WTC11 (cell line): ENCODE measurements around the gene HHAT.

Experiments used
- CBFB ChIP-seq: sonication (generic); formaldehyde crosslinking; IDR thresholded peaks from 2 replicates; pipeline ENCODE4 v1.8.1; 2022; ENCODE audit warnings: mild to moderate bottlenecking, low read depth, missing genetic modification reagents
- CTCF ChIP-seq: fragments of 200-600 bp; IDR thresholded peaks from 2 replicates; pipeline ENCODE4 v1.8.0; 2022; ENCODE audit warnings: antibody characterized with exemption
- E2F5 ChIP-seq: sonication (generic); formaldehyde crosslinking; IDR thresholded peaks from 2 replicates; pipeline ENCODE4 v1.8.1; 2022; ENCODE audit warnings: mild to moderate bottlenecking, moderate library complexity, missing genetic modification reagents
- FOXJ3 ChIP-seq: sonication (generic); formaldehyde crosslinking; IDR thresholded peaks from 2 replicates; pipeline ENCODE4 v1.9.0; 2021; ENCODE audit warnings: missing genetic modification reagents, mild to moderate bottlenecking, borderline replicate concordance
- MAX ChIP-seq: sonication (generic); formaldehyde crosslinking; IDR thresholded peaks from 2 replicates; pipeline ENCODE4 v1.8.0; 2022; ENCODE audit warnings: mild to moderate bottlenecking, missing genetic modification reagents

GRCh38 chr1:210525716-210526454 is 197.2 kb downstream of the HHAT start:
- no peak for TF ChIP-seq CTCF
- TF ChIP-seq CBFB (CRISPR knock-in tag): no peak
- TF ChIP-seq FOXJ3 (CRISPR knock-in tag): no peak
- no peak for TF ChIP-seq MAX (CRISPR knock-in tag)
- TF ChIP-seq E2F5: no peak
